Measurements from ENCODE around the gene FCGR3B.
"Not testable (repeated sequence)": the region's sequence is repeated elsewhere in the genome, so short reads cannot be mapped to it uniquely, and the experiment has no call there.

Gene FCGR3B

GRCh38 chr1:161643481-161644208 lies 12.7 kb upstream of the FCGR3B start:
- DNase-seq (ENCODE audit: insufficient read length, low spot score); FAIRE-seq: not testable (repeated sequence)

- DNase-seq (ENCODE audit: insufficient read length, low spot score); FAIRE-seq: not testable (repeated sequence)
These were observed 11.7 kb upstream of the FCGR3B start for GRCh38 chr1:161642697-161643096.

GRCh38 chr1:161639203-161639602 lies 8.2 kb upstream of the FCGR3B start:
- not testable (repeated sequence) for FAIRE-seq; DNase-seq (ENCODE audit: insufficient read length, low spot score)

- FAIRE-seq: not testable (repeated sequence)
These were observed 7.4 kb upstream of the FCGR3B start for GRCh38 chr1:161638251-161638993.

GRCh38 chr1:161636976-161637375 lies 6.0 kb upstream of the FCGR3B start:
- DNase-seq (ENCODE audit: insufficient read length, low spot score); FAIRE-seq: not testable (repeated sequence)

More at GRCh38 chr1:161638251-161638993, 7.4 kb upstream of the FCGR3B start:
- DNase-seq (ENCODE audit: insufficient read length, low spot score): not testable (repeated sequence)

GRCh38 chr1:161636189-161636782 lies 5.3 kb upstream of the FCGR3B start:
- not testable (repeated sequence) for FAIRE-seq; DNase-seq (ENCODE audit: insufficient read length, low spot score)

- DNase-seq (ENCODE audit: insufficient read length, low spot score); FAIRE-seq: not testable (repeated sequence)
These were observed 4.0 kb upstream of the FCGR3B start for GRCh38 chr1:161634993-161635392.

GRCh38 chr1:161630128-161630742 lies 741 bp downstream of the FCGR3B start:
- DNase-seq (ENCODE audit: insufficient read length, low spot score); FAIRE-seq: not testable (repeated sequence)

- FAIRE-seq; DNase-seq (ENCODE audit: insufficient read length, low spot score): not testable (repeated sequence)
These were observed 4.4 kb downstream of the FCGR3B start for GRCh38 chr1:161626445-161627146.

- not testable (repeated sequence) for FAIRE-seq; DNase-seq (ENCODE audit: insufficient read length, low spot score)
These were observed 6.4 kb downstream of the FCGR3B start for GRCh38 chr1:161624605-161625004.

- not testable (repeated sequence) for FAIRE-seq; DNase-seq (ENCODE audit: insufficient read length, low spot score)
These were observed 7.5 kb downstream of the FCGR3B start for GRCh38 chr1:161623401-161624051.

GRCh38 chr1:161622054-161622453 lies 8.9 kb downstream of the FCGR3B start:
- DNase-seq (ENCODE audit: insufficient read length, low spot score); FAIRE-seq: not testable (repeated sequence)

GRCh38 chr1:161621181-161622000 lies 9.6 kb downstream of the FCGR3B start:
- not testable (repeated sequence) for FAIRE-seq; DNase-seq (ENCODE audit: insufficient read length, low spot score)

- not testable (repeated sequence) for DNase-seq (ENCODE audit: insufficient read length, low spot score); FAIRE-seq
These were observed 10.6 kb downstream of the FCGR3B start for GRCh38 chr1:161620399-161620798.

- FAIRE-seq; DNase-seq (ENCODE audit: insufficient read length, low spot score): not testable (repeated sequence)
These were observed 12.5 kb downstream of the FCGR3B start for GRCh38 chr1:161618517-161618916.

- DNase-seq (ENCODE audit: insufficient read length, low spot score); FAIRE-seq: not testable (repeated sequence)
These were observed 14.6 kb downstream of the FCGR3B start for GRCh38 chr1:161616417-161616816.

- DNase-seq (ENCODE audit: insufficient read length, low spot score); FAIRE-seq: not testable (repeated sequence)
These were observed 17.8 kb downstream of the FCGR3B start for GRCh38 chr1:161613142-161613514.
